BJ (cell line): Measurements from ENCODE around the gene C1QTNF12. TPM values are rescaled to one million over a fixed set of nuclear protein-coding genes. Genes with fewer than 3 reads are reported as not detected.

ENCODE experiments used
- CTCF ChIA-PET: fragments of 350-600 bp; formaldehyde crosslinking; extraction: SDS; loops from one replicate; lab custom pipeline; 2021; ENCODE audit warnings: antibody characterized with exemption, inconsistent platforms; lab: Yijun Ruan, JAX
- POLR2A ChIA-PET: fragments of 300-600 bp; sonication (Branson Sonifier 250); formaldehyde crosslinking; extraction: SDS; loops from one replicate; lab custom pipeline; 2021; ENCODE audit warnings: antibody characterized with exemption; lab: Charles Lee
- DNase-seq: peaks from one replicate; pipeline ENCODE4 v3.0.0-alpha.2; 2011; ENCODE audit warnings: low read depth
- H3K27me3 ChIP-seq: 2 replicates; pipeline ENCODE4 v1.6.0; 2011; ENCODE audit warnings: low read length; ENCODE audit not compliant: control insufficient read depth, insufficient read depth
- H3K36me3 ChIP-seq: 2 replicates; pipeline ENCODE4 v1.5.1; 2011; ENCODE audit warnings: low read length; ENCODE audit not compliant: control insufficient read depth, insufficient read depth
- H3K4me3 ChIP-seq: 2 replicates; pipeline ENCODE4 v1.5.1; 2011; ENCODE audit warnings: low read depth, mild to moderate bottlenecking, control low read depth, low read length
- polyA plus RNA-seq: library from polyadenylated mRNA; depleted of rRNA; stranded (reverse); fragments of >200 nt; gene quantifications from 2 replicates; pipeline ENCODE4 v1.2.3, GENCODE V29; 2011
- TF ChIP-seq, protein P1 (sequence below): IDR thresholded peaks from 2 replicates; pipeline ENCODE4 v1.5.1; 2011; ENCODE audit warnings: low read depth, mild to moderate bottlenecking, control low read depth, inconsistent platforms, low read length, moderate library complexity; ENCODE audit not compliant: insufficient read depth

C1QTNF12 gene
- polyA plus RNA-seq, 1 experiment: 0.42 TPM

DNA sequence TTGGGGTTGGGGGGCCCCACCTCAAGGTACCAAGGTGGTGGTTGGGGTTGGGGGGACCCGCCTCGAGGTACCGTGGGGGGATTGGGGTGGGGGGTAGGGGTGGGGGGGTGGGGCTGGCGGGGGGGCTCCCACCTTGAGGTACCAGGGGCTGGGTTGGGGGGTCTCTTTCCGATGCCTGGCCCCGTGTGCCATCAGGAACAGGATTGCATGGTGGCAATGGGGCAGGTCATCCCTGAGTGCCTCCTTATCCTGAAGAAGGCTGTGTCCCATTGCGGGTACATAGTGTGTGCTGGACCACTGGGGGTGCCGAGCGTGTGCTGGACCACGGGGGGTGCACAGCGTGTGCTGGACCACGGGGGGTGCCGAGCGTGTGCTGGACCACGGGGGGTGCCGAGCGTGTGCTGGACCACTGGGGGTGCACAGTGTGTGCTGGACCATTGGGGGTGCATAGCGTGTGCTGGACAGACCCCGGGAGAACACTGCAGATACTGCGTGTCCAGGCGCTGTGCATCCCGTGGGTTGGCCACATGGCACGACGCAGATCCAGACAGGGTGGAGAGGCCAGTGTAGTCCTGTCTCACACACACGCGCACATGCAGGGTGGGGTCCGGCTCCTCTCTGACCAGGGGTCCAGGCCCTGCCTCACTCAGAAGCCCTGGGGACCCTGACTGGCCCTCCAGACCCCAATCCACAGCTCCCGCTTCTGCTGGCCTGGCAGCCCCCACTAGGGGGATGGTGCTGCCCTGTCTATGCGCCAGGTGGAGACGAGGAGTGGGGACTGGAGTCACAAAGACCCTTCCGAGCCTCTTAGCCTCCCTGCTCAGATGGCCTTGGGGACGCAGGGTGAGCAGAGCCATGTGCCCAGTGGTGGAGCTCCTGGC lies 37.9 kb upstream of the C1QTNF12 start:
- POLR2A ChIA-PET: no interaction called here
- TF ChIP-seq, protein P1, sequence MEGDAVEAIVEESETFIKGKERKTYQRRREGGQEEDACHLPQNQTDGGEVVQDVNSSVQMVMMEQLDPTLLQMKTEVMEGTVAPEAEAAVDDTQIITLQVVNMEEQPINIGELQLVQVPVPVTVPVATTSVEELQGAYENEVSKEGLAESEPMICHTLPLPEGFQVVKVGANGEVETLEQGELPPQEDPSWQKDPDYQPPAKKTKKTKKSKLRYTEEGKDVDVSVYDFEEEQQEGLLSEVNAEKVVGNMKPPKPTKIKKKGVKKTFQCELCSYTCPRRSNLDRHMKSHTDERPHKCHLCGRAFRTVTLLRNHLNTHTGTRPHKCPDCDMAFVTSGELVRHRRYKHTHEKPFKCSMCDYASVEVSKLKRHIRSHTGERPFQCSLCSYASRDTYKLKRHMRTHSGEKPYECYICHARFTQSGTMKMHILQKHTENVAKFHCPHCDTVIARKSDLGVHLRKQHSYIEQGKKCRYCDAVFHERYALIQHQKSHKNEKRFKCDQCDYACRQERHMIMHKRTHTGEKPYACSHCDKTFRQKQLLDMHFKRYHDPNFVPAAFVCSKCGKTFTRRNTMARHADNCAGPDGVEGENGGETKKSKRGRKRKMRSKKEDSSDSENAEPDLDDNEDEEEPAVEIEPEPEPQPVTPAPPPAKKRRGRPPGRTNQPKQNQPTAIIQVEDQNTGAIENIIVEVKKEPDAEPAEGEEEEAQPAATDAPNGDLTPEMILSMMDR: no peak
- Histone ChIP-seq H3K36me3 (no peaks in the 10 kb centered on the region), H3K4me3 (no peak overlapping the region), H3K27me3 (no peaks in the 10 kb centered on the region)
- CTCF ChIA-PET: interaction anchor here (0.7 to 1.2 kb wide), 2 partner anchors 20 to 162 kb away, joined by 3 to 4 read pairs; no protein-coding TSS in a partner anchor
- no peak for DNase-seq

DNA sequence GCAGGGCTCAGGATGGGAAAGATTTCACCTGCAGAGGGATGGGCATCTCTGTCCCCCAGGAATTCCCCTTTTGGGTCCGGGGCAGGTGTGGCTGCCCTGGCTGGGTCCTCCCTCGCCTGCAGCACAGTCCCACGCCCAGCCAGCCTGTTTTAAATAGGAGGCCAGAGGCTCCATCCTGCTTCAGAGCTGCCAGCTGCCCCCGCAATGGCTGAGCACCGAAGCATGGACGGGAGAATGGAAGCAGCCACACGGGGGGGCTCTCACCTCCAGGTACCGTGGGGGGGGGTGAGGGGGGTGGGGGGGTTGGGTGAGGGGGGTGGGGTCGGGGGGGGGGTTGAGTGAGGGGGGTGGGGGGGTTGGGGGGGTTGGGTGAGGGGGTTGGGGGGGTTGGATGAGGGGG lies 37.3 kb upstream of the C1QTNF12 start:
- no peak overlapping the region for H3K4me3 ChIP-seq
- CTCF ChIA-PET: interaction anchor here (0.7 to 1.2 kb wide), 2 partner anchors 12 to 162 kb away, joined by 3 read pairs; no protein-coding TSS in a partner anchor
- no peak for DNase-seq
- H3K27me3 ChIP-seq: no peaks in the 10 kb centered on the region
- POLR2A ChIA-PET: no interaction called here
- TF ChIP-seq, protein P1: no peak
- no peaks in the 10 kb centered on the region for H3K36me3 ChIP-seq

DNA sequence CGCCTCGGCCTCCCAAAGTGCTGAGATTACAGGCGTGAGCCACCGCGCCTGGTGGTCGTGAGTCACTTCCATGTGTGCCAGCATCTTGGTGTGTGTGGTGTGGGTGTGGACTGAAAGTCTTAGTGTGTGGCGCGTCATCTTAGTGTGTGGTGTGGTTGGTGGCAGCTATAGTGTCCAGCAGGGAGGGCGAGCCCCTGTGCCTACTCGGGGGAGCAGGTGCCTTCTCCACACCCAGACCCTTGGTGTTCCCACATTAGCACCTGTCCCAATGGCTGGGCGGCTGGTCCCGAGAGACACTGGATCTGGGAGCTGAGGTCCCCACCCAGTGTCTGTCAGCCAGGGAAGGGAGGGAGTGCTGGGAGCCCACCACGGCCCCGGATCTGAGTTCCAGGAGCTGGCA lies 36.5 kb upstream of the C1QTNF12 start:
- ChIA-PET CTCF (interaction anchor here (0.7 to 1.2 kb wide), 2 partner anchors 13 to 161 kb away, joined by 3 read pairs; no protein-coding TSS in a partner anchor), POLR2A (no interaction called here)
- Histone ChIP-seq H3K4me3 (no peak overlapping the region), H3K27me3 (no peaks in the 10 kb centered on the region), H3K36me3 (no peaks in the 10 kb centered on the region)
- TF ChIP-seq, protein P1: no peak
- no peak for DNase-seq

DNA sequence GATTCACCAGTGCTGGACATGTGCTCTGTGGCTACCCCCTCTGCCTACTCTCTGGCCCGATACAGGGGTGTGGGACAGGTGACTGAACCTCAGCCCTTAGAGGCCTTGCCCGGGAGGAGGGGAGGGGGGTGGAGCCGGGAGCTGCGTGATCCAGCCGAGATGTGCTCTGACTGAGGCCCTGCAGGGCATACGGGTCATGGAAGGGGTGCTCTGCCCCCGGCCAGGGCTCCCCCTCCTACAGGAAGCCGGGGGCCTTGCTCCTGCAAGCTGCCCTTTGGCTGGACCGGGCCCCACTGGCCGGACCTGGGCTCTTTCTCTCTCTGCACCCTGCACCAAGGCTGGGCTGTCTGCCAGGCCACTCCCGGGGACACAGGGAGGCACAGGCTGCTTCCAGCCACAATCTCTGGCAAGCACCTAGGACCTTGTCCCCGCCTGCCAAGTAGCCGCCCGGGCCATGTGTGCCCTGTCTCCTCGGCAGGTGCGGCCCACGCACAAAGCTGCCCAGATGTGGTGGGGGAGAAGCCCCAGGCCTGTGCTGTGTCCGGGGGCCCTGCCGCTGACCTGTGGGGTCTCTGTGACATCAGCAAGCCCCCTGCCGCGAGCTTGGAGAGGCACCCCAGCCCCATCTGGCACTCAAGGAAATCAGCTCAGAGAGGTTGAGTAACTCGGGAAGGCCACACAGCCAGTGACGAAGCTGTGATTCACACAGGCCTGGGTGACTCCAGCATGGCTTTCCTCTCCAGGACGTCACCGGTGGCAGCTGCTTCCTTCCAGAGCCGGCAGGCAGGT lies 35.2 kb upstream of the C1QTNF12 start:
- DNase-seq: no peak
- ChIA-PET CTCF (interaction anchor here (0.8 to 1.0 kb wide), 2 partner anchors 8 to 159 kb away, joined by 3 to 5 read pairs; no protein-coding TSS in a partner anchor), POLR2A (no interaction called here)
- Histone ChIP-seq H3K27me3 (no peaks in the 10 kb centered on the region), H3K36me3 (no peaks in the 10 kb centered on the region), H3K4me3 (no peak overlapping the region)
- TF ChIP-seq, protein P1: no peak
